GM04503 (cell line): Measurements from ENCODE around the gene CAB39L.
A peak's percentile ranks its signal among the peaks of the same experiment; 100 is the strongest.

ENCODE experiments used
- DNase-seq: peaks from one replicate; pipeline ENCODE4 v3.0.0-alpha.2; 2012; ENCODE audit warnings: low read depth

Gene CAB39L

GRCh38 chr13:49441846-49442245 is 2.0 kb downstream of the CAB39L start:
- DNase-seq, result no peak

DNA sequence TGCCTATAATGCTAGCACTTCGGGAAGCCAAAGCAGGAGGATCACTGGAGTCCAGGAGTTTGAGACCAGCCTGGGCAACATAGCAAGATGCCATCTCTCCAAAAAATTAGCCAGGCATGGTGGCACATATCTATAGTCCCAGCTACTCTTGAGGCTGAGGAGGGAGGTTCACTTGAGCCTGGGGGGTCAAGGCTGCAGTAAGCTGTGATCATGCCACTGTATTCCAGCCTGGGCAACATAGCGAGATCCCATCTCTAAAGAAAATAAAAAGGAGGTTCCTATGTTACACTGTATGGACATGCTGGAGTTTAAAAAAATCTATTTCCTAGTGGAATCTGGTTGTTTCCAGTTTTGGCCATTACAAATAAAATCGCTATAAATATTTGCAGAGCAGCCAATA is 2.6 kb downstream of the CAB39L start:
- DNase-seq, result no peak

DNA sequence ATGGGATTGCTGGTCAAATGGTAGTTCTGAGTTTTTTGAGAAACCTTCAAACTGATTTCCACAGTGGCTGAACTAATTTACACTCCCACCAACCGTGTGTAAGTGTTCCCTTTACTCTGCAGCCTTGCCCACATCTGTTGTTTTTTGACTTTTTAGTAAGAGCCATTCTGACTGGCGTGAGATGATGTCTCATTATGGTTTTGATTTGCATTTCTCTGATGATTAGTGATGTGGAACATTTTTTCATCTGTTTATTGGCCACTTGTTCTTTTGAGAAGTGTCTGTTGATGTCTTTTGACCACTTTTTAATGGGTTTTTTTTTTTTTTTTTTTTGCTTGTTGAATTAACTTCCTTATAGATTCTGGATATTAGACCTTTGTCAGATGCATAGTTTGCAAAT is 4.3 kb downstream of the CAB39L start:
- DNase-seq, result no peak

DNA sequence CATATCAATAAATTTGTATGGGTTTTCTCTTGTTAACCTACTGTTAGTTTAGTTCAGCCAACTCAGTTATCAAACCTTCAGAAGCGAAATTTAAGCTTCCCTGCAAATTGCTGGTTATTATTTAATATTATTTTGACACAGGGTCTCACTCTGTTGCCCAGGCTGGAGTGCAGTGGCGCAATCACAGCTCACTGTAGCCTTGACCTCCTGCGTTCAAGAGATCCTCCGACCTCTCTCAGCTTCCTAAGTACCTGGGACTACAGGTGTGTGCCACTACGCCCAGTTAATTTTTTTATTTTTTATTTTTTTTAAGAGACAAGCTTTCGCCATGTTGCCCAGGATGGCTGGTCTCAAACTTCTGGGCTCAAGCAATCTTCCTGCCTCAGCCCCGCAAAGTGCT is 6.2 kb downstream of the CAB39L start:
- DNase-seq, result no peak

- DNase-seq, result peak; percentile 15
Observed at GRCh38 chr13:49436890-49437289, 7.0 kb downstream of the CAB39L start.

- peak; percentile 31 for DNase-seq
Observed at GRCh38 chr13:49435992-49436391, 7.9 kb downstream of the CAB39L start.

GRCh38 chr13:49429121-49429520 is 14.7 kb downstream of the CAB39L start:
- no peak for DNase-seq

DNA sequence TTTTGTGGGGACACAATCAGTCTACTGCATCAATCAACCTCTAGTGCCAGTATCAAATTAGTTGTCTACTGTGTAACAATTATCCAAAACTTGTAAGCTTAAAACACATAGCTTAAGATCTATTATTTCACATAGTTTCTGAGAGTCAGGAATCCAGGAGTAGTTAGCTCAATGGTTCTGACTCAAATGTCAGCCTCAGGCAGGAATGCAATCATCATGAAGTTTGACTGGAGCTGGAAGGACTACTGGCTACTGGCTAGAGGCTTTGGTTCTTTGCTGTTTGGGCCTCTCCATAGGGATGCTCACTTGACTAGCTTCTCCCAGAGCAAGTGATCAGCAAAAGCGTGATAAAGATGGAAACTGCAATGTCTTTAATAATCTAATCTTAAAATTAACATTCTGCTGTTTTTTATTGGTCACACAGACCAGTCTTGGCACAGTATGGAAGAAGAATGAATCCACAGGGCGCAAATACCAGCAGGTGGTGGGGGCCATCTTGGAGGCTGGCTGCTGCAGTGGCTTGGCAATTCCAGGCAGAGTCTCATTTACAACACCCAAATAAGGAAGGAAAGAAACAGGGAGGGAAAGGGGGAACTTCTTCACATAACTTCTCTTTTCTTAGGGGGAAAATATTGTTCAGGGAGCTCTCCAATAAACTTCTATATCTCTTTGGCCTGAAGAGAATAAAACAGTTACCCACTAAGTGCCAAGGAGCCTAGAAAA is 15.7 kb downstream of the CAB39L start:
- DNase-seq, result peak; percentile 6

GRCh38 chr13:49424011-49424560 is 19.8 kb downstream of the CAB39L start:
- no peak for DNase-seq

GRCh38 chr13:49421391-49421790 is 22.5 kb downstream of the CAB39L start:
- no peak for DNase-seq

DNA sequence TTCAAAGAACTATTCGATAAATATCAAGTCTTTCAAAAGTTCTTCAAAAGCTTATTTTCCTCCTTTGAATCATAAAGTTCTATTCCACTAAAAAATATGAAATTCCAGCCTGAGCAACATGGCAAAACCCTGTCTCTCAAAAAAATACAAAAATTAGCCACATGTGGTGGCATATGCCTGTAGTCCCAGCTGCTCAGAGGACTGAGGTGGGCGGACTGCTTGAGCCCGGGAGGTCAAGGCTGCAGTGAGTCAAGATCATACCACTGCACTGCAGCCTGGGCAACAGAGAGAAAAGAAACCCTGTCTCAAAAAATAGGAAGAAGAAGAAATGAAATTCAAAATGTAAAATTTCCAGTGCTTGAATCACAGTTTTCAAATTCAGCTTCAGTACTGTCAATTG is 24.6 kb downstream of the CAB39L start:
- DNase-seq, result no peak

GRCh38 chr13:49418206-49418605 is 25.7 kb downstream of the CAB39L start:
- DNase-seq, result no peak

DNA sequence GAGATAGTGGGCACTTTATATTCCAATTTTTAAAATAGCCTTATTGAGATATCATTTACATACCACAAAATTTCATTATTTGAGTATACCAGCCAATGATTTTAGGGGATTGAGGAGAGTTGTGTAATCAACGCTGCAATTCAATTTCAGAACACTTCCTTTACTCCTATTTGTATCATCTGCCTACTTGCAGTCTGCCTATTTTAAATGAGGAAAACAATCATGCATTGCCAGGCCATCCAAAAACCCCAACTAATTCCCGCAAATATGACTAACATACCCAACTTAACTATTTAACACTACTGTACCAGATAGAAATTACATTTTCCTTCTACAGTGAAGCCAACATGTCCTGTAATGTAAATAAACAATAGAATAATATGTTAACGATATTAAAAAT is 26.7 kb downstream of the CAB39L start:
- no peak for DNase-seq

GRCh38 chr13:49412749-49413148 is 31.1 kb downstream of the CAB39L start:
- DNase-seq, result no peak

DNA sequence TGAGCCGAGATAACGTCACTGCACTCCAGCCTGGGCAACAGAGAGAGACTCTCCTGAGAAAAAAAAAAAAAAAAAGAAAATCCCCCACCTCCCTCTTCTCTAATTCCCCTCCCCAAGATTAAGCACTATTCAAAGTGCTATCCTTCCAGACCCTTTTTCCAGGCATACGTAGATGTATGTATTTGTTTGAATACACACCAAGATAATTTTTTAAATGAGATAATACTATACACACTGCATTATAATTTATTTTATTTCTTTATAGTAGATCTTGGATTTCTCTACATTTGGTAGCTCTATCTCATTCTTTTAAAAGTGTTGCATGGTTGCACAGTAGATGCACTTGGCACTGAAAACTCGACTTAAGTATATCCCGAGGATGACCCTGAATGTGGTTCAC is 32.5 kb downstream of the CAB39L start:
- no peak for DNase-seq

DNA sequence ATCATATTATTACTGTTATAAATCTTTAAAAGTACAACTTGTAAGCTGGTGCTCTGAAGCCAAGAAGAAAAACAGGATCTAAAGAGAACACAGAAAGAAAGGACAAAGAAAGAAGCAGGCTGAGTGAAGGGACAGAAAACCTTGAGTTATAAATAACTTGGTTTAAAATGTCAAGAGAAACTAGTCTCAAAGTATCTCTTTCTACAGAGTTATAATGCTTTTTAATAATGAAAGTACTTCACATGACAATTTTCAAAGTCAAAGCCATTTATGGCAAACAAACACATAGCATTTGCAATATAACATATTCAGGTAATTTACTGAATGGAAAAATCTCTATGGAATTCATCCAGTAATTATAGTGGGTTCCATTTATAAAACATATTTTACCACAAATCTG is 33.4 kb downstream of the CAB39L start:
- DNase-seq, result no peak

DNA sequence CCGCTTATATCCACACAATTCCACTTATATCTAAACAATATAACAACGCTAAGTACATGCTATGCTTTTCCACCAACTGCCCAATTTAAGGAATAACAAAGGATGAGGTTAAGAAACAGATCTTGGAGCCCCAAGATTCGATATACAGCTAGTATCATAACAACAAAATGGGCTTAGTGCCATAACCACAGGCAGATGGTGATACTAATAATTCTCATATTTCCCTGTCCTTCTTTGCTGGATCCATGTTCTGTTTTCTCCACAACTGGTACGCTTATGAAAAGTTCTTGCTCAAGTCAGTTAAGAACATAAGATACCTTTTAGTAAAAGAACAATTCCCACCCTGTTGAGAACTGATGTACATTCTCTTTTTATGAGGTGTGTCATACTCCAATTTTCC is 33.9 kb downstream of the CAB39L start:
- no peak for DNase-seq

DNA sequence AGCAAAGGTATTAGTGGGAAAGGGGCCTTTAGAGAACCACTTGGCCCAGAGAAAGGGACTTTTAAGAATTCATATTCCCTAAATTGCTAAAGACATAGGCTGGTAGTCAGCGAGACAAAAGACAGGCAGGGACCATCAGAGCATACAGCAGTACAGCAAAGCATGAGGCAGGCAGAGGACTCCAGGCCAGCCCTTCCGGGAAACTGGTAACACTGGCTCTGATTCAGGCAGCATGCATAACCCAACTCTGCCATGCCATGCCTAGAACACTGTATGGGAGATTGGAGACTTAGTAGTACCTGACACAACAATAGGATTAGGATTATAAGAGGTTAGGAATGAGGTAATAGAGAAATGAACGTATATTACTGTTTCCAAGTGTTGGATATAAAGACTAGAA is 34.9 kb downstream of the CAB39L start:
- no peak for DNase-seq

DNA sequence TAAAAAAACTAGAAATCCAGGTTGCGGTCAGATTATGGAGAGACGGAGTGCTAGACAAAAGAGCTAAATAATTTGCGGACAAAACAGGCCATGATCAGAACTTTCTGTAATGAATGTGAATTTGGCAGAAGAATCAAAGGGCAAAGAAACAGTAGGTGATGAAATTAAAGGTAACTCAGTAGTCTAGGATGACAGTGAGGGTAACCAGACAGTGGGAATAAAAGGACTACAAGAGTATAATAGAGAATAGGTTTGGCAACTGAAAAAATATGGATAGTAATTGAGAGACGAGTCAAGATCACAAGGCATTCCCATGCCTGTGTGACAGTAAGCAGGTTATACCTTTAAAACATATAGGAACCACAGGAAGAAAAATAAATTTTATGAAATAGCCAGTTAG is 35.9 kb downstream of the CAB39L start:
- no peak for DNase-seq

GRCh38 chr13:49407068-49407467 is 36.8 kb downstream of the CAB39L start:
- no peak for DNase-seq

DNA sequence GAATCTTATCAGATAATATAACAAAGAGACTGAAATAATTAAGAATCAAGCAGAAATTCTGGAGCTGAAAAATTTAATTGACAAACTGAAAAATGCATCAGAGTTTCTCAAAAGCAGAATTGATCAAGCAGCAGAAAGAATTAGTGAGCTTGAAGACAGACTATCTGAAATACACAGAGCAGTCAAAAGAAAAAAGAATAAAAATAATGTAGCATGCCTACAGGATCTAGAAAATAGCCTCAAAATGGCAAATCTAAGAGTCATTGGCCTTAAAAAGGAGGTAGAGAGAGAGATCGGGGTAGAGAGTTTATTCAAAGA is 39.2 kb downstream of the CAB39L start:
- DNase-seq, result no peak

DNA sequence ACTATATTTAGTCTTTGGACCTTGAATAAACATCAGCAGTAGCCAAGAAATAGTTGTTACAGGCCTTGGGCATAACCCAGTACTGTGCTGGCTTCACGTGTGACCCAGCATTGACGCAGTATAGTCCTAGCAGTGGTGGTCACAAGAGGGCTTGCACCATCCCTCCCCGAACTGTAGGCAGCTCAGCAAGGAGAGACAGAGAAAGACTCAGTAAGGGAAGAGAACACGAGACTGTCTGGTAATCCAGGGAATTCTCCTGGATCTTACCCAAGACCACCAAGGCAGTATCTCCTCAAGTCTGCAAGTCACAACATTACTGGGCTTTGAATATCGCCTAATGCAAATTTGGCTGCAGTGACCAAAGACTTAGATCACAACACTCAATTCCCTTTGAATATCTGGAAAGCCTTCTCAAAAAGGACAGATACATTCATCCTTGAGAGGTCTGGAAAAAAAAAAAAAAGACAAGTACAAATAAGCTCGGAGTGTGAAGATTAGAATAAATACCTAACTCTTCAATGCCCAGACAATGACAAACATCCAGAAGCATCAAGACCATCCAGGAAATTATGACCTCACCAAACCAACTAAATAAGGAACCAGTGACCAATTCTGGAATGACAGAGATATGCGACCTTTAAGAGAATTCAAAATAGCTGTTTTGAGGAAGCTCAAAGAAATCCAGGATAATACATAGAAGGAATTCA is 39.7 kb downstream of the CAB39L start:
- no peak for DNase-seq

DNA sequence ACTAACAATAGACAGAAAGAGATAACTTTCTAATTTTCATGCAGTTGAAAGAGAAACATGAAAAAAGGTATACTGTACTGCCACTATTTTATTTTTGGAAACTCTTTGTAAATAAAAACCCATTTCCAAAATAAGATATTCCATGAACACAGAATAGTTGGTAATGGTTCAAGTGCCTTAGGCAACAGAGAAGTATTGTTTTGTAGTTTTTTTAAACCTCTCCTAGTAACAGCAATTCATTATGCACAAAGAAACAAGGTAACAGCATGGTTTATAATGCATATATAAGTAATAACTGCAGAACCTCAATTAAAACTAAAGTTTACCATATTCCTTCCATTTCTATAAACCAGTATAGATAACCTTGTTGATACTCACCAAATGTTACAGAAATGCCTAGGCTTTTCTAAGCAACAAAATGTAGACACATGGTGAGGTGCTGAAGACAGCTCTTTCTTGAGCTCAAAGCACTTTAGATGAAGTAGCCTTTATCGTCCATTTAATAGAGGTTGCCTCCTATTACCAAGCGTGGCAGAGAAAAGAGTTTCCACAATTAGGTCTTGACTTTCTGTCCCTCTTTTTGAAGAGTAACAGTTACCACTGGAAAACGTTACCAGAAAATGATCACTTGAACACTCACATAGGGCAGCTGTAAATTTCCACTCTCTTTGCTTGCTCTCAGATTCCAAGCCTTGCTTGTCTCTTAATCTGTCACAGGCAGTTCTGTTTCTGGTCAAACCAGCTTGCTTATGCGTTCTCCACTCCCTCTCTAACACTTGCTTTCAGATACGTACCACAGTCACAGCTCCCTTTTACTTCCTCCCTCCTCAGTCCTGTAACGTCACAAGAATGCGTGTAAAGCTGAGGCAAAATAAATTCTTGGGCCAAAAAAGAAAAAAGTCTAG is 42.9 kb downstream of the CAB39L start:
- peak; percentile 31 for DNase-seq
